Measurements from ENCODE around the gene FCER1G. TPM values are rescaled to one million over a fixed set of nuclear protein-coding genes. Genes with fewer than 3 reads are reported as not detected.
"Not testable (repeated sequence)": the region's sequence is repeated elsewhere in the genome, so short reads cannot be mapped to it uniquely, and the experiment has no call there.

FCER1G gene
- polyA plus RNA-seq, 3 donors = 9.8 to 13.9 (median 10.2) TPM

DNA sequence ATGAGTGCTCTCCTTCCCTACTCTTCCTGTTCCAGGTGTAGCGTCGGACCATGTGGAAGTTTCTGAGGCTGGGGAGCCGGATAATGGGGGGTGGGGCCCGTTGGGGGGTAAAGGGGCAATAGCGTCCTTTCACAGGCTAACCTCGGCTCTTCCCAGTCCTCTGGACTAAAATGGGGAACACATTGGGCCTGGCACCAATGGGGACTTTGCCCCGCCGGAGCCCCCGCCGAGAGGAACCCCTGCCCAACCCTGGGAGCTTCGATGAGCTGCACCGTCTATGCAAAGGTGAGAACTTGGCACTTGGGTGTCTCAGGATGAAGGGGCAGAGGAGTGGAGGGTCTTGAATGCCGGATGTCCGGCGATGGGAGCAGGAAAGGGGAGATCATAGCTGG is 11.2 kb downstream of the FCER1G start:
- DNase-seq = no peak

DNA sequence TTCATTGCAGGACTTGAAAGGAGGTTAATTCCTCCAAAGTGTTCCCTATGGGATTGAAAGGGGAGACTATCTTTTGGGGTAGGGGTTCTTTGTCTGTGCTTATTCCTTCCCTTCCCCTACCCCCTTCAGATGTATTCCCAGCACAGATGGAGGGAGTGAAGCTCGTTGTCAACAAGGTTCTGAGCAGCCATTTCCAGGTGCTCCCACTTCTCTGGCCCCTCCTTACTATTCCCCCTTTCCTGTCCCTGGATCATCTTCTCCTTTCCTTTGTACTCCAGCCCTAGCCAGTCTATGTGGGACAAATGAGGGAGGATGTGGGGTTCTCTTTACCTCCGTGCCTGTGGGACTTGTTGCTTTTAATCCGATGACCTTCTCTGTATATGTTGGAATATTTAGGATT is 11.7 kb downstream of the FCER1G start:
- DNase-seq = no peak

DNA sequence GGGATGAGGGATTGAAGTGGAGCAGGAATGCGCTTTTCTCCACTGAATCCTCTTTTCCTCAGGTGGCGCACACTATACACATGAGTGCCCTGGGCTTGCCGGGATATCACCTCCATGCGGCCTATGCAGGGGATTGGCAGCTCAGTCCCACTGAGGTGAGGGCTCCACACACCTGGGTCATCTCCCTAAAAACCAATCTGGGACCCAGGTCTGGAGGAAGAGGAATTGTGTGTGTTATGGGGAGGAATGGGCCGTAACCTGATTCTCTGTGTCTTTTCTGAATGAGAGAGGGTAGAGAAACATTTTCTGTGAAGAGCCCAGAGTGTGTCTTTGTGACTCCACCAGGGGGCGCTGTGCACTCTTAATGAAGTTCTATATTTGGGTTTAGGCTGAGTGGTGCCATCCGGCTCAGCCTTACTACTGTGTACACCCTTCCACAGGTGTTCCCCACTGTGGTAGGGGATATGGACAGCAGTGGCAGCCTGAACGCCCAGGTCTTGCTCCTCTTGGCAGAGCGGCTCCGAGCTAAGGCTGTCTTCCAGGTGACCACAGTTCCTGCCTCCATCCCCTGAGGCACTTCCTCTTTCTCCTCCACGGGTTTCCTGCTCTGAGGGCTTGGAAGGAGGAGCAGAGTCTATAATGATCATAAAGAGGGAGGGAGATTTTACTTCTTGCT is 12.2 kb downstream of the FCER1G start:
- DNase-seq = peak; percentile 71

DNA sequence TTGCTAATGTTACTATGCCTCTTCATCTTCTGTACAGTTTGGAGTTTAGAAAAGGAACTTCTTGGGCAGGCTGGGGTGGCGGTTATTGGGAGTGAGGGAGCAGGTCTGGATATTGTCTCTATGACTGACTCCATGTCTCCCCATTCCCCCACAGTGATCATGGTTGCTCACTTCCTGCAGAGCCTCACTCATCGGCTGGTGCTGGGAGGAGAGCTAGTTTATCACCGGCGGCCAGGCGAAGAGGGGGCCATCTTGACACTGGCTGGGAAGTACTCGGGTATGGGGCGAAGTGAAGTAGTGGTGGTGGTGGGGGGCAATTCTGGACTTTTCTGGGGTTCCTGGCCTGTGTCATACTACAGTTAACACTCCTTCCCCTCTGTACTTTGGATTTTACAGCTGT is 12.9 kb downstream of the FCER1G start:
- no peak for DNase-seq

DNA sequence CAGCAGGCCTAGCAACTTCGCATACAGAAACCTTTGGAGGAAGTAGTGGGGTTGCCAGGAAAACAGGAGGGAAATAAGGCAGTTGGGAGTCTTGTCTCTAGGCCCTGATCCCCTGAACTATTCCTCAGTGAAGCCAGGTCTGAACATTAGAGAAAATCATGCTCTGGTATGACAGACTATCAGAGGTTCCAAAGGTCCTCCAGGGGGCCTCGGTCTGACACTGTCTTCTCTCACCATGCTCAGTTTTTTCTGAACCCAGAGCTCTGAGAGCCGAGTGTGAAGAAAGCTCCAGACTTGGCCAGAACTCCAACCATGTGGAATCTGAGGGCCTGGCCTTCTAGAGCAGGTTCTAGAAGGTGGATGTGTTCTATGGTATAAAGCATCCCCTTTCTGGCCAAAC is 14.8 kb downstream of the FCER1G start:
- no peak for DNase-seq

DNA sequence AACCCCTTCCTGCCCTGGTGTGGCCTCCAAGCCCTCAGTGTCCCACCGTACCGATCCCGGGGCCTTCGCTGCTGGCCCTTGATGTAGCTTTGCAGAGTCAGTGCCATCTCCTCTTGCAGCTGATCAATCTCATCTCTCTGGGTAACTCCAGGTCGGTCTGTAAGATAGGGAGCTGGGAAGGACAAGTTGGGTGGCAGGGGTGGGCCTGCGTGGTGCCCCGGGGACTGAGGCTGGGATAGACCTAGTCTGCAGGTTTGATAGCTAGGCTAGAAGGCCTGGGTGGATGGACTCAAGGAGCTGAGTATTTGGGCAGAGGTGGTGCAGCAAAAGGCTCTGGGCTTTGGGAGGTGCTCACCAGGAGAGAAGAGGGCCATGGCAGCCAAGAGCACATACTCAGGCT is 15.7 kb downstream of the FCER1G start:
- no peak for DNase-seq

DNA sequence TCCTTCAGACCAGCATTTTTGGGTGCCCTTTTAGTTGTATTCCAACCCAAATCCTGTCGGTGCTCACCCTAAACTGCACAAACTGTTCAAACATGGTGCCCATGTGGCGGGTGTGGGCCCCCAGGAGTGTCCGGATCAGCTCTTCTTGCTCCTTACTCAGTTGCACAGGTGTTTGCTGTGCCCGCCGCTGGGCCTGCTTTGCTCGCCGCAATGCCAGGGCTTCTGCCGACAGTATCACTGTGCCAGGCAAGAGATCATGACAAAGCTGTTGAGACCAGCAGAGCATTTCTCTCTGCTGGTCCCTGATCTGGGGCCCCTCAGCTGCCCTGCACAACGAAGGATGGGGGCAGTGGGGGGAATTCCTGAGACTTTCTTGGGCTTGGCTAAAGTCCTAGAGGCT is 18.0 kb downstream of the FCER1G start:
- no peak for DNase-seq

DNA sequence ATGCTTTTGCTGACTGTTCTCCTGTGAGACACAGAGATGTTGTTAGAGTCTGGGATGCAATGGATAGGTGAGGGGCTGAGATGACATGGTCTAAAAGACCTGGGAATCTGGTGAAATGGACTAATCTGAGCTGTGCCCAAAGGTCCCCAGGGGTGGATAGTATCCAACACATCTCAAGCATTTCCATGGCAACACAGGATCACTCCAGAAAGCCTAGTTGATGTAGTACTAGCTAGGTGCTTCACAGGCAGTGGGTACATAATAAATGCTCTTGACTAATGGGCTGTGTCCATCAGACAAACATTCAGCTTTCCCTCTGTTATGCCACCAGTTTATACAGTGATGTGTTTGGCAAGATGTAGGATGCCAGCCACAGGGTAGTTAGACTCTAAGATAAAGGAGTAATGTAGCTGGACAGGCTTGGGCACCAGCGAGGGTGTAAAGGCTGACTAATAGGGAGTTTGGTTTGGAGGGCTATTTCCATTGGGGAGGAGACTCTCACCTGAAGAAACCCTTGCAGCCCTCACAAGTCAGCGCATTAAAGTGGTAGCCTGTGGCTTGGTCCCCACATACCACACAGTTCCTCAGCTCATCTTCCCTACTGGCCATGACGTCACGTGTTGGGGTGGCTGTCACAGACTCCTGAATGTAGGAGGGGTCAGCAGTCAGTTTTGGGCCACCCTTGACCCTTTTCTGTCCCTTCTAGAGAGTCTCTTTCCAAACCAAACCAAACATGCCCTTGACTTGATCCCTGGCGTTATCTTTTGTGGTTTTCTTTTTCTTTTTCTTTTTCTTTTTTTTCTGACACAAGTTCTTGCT is 21.1 kb downstream of the FCER1G start:
- no peak for DNase-seq

DNA sequence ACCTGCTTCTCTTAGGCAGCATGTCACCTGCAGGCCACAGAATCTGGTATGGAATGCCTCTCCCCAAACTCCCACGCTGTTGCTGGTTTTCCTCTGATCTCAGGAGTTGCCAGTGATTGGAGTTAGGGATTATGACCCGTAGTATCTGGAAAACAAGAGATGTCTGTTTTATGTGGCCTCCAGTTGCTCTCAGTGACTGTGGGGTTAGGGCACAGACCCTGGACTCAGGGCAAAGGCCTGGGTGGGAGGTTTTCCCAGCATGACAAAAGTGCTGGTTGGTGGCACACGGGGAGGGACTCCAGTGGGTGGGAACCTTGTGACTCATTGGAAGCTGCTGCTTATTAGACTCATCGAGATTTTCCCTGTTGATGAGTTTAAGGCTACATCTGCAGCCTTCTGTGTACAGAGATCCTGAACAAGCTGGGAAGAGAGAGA is 23.0 kb downstream of the FCER1G start, which contains the start of gene NR1I3:
NR1I3 (minus strand) TSS at position 165 of the 435 bp plus-strand sequence. CDS start 1,638 bp downstream, outside the sequence.
- no peak for DNase-seq

DNA sequence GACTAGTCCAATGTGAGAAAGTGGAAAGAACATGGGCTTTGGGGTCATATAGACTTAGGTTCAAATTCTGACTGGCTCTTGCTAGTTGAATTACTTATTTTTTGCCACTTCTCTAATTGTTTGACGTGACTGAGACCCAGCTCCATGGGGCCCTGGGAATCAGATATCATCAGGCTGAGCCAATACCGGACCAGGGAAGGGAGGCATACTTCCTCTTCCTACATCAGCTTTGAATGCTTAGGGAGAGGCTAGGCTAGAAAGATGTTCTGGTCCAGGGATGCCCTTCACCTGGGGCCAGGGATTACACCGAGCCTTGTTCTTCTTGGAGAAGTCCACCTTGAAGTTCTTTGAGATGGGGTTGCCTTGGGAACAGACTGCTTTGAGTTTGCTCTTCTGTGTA is 26.6 kb downstream of the FCER1G start:
- no peak for DNase-seq

DNA sequence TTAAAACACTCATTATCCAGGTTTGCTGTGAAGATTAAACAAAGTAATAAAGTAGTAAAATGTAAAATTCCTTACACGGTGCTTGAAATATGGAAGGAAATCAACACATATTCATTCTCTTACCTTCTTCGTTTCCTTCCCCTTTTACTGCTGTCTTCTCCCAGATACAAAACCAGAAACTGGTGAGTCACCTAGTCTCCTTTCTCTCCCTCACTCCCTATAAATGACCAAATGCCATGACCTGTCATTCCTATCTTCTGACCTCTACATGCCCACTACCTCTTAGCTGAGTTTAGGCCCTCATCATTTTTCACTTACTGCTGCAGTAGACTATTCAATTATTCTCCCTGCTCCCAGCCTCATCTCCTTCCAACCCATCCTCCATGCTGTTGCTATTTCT is 27.2 kb downstream of the FCER1G start:
- DNase-seq = no peak

DNA sequence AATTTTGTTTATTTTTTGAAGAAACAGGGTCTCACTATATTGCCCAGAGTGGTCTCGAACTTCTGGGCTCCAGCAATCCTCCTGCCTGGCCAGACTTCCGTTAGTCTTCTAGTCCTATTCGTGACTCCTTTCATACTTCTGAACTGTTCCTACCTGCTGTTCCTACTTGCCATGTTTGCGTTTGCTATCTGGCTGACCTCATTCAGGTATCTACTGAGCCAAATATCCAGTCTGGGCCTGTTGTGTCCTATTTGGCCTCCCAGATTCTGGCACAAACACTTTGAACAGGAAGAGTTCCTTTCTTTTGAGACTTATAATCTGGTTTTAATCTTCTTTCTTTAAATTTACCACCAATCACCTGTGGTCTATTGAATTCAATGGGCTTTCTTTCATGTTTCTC is 29.8 kb downstream of the FCER1G start:
- DNase-seq = no peak

DNA sequence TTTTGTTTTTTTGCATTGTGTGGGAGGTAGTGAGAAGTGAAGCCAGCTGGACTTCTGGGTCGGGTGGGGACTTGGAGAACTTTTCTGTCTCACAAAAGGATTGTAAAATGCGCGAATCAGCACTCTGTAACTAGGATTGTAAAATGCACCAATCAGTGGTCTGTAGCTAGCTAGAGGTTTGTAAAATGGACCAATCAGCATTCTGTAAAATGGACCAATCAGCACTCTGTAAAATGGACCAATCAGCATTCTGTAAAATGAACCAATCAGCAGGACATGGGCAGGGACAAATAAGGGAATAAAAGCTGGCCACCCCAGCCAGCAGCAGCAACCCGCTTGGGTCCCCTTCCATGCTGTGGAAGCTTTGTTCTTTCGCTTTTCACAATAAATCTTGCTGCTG is 35.0 kb downstream of the FCER1G start:
- not testable (repeated sequence) for DNase-seq

DNA sequence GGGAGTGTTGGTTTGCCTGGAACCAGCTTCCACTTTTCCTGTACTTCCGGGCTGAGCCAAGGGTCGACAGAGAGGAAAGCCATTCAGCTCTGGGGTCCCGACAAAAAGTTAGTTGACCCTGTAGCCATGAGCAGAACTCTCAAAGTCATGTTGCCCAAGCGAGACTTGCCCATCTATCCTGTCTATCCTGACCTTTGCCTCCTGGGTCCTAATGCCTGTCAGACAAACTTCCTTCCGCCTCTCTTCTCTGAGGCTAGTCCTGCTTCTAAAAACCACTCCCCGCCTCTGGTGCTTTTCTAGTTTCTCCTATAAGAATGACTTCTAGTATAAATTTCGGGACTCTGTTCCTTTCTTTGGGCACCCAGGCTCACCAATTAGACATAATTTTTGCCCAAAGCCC is 35.7 kb downstream of the FCER1G start:
- DNase-seq = no peak

DNA sequence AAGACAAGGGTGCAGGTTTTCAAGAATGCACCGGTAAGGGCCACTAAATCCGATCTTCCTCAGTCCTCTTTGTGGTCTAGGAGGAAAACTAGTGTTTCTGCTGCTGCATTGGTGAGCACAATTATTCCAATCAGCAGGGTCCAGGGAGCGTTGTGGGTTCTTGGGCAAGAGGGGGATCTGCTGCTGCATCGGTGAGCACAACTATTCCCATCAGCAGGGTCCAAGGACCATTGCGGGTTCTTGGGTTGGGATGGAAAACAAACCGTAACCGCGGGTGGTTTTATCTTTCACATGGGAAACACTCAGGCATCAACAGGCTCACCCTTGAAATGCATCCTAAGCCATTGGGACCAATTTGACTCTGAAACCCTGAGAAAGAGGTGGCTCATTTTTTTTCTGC is 36.5 kb downstream of the FCER1G start:
- DNase-seq = no peak

DNA sequence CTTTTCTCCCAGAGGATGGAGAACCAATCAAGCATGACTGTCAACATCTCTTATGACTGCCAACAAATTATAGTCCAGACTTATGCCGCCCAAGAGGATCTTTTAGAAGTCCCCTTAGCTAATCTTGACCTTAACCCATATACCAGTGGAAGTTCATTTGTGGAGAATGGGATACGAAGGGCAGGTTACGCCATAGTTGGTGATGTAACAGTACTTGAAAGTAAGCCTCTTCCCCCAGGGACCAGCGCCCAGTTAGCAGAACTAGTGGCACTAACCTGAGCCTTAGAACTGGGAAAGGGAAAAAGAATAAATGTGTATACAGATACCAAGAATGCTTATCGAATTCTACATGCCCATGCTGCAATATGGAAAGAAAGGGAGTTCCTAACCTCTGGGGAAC is 40.2 kb downstream of the FCER1G start:
- not testable (repeated sequence) for DNase-seq

DNA sequence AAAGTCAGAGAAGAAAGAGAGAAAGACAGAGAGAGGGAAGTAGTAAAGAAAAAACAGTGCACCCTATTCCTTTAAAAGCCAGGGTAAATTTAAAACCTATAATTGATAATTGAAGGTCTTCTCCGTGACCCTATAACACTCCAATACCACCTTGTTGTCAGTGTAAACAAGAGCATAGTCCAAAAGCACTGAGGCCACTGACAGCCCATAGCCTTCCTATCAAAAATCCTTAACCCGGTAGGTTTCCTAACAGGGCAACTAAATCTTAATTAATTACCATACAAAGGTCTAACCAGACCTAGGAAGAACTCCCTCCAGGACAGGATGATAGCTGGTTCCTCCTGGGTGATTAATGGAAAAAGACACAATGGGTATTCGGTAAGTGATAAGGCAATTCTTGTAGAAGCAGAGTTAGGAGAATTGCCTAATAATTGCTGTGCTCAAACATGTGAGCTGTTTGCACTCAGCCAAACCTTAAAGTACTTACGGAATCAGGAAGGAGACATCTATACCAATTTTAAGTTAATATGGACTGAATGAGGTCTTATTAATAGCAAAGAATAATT is 40.9 kb downstream of the FCER1G start:
- DNase-seq = not testable (repeated sequence)

DNA sequence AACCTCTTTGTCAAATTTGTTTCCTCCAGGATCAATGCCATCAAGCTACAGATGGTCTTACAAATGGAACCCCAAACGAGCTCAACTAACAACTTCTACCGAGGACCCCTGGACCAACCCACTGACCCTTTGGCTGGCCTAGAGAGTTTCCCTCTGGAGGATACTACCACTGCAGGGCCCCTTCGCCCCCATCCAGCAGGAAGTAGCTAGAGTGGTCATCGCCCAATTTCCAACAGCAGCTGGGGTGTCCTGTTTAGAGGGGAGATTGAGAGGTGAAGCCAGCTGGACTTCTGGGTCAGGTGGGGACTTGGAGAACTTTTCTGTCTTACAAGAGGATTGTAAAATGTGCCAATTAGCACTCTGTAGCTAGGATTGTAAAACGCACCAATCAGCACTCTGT is 42.0 kb downstream of the FCER1G start:
- DNase-seq = not testable (repeated sequence)

DNA sequence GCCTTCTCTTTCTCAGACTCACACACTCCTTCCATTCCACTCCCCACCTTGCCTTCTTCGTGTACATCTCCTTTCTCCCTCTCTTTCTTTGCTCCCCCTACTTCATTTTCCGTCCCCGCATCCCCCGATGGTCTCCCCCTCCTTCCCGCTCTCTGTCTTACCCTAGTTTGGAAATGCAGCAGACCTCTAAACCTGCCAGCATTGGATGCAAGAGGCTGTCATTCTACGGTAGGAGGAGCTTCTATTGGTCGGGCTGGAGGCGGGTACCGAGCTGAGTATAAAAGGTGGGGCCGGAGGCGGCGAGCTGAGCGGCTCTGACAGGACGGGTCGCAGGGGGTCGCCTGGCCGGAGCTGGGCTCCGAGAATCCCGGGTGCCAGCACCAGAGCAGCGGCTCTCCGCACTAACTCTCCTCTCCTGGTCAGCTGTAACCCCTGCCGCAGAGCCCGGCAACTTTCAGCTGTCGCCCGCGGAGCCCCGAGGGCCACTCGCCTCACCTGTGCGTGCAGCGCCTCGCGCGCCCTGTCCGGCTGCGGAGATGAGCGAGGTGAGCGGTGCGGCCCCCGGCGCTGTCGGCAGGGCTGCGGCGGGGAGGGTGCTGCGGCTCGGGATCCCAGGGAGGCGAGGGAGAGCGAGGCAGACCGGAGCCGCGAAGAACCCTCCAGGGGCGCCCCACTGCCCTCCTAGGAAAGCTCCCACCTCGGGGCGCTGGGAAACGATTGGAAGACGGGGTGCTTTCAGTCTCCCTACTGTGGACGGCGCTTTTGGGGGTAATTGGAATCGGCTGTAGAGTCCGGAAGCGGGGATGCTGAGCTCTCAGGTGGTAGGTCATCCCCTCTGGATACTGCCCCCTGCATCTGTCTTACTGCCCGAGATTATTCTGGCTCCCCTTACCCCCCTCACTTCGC is 43.6 kb downstream of the FCER1G start, which contains the start of gene PCP4L1:
PCP4L1 (plus strand) TSS at position 307 of the 906 bp plus-strand sequence; CDS start at position 537, 230 bp downstream.
- peak; percentile 65 for DNase-seq

DNA sequence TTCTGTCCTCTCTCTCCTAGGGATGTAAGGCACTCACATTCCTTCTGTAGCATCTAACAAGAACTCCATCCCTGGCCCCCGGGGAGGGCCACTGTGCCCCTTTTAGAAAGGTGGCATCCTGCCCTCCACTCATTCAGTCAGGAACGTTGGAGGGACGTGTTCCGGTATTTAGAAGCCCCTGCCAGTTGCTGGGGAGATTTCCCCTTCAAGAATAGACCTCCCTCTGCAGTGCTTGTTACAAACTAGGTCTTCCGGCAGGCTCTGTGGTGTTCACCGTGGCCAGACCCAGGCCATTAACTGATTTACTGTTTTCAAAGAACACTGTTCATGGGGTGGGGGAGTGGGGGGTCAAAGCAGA is 44.2 kb downstream of the FCER1G start:
- DNase-seq = no peak

DNA sequence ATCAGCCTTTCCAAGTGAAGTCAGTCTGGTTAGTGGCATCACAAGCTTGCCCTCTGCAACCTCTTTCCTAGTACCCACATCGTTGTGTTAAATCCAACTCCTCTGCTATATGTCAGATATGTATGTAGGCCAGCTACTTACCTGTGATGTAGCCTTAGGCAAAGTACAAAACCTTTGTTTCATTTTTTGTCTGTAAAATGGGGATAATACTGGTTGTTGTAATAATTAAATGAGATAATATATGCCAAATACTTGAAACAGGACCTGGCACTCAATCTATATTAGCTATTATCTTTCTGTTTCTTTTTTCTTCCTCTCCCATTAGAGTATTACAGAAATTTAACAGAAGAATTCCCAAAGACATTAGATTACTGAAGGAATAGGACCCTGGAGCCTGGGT is 44.7 kb downstream of the FCER1G start:
- no peak for DNase-seq
